Activated CD8-positive, alpha-beta T cell treated with anti-CD3 and anti-CD28 coated beads for 36 hours (primary cell): ENCODE measurements around the gene DCP1B. TPM values are rescaled to one million over a fixed set of nuclear protein-coding genes. Genes with fewer than 3 reads are reported as not detected.

Source experiments
- ATAC-seq: fragments of 200-7000 bp; cut with Tn5 transposase; one replicate; pipeline ENCODE4 v1.10.0; 2021; ENCODE audit warnings: mild to moderate bottlenecking, moderate library complexity
- CTCF ChIA-PET: fragments of 350-600 bp; sonication (Branson Sonifier 250); formaldehyde crosslinking; loops from one replicate; lab custom pipeline; 2021; ENCODE audit warnings: antibody characterized with exemption; lab: Charles Lee
- POLR2A ChIA-PET: fragments of 350-600 bp; sonication (Branson Sonifier 250); formaldehyde crosslinking; loops from one replicate; lab custom pipeline; 2021; ENCODE audit warnings: antibody characterized with exemption; lab: Charles Lee
- DNase-seq: peaks from one replicate; pipeline ENCODE4 v3.0.0-alpha.2; 2020
- H3K27ac Mint-ChIP-seq: one replicate; pipeline ENCODE4 v1.8.0; 2021; ENCODE audit warnings: mild to moderate bottlenecking, mixed read lengths
- H3K27me3 Mint-ChIP-seq: one replicate; pipeline ENCODE4 v1.8.0; 2021; ENCODE audit warnings: mixed read lengths
- H3K36me3 Mint-ChIP-seq: one replicate; pipeline ENCODE4 v1.8.0; 2021; ENCODE audit warnings: low read depth, mixed read lengths
- H3K4me1 Mint-ChIP-seq: one replicate; pipeline ENCODE4 v1.8.0; 2021; ENCODE audit warnings: low read depth, mixed read lengths
- H3K4me3 Mint-ChIP-seq: one replicate; pipeline ENCODE4 v1.8.0; 2021; ENCODE audit warnings: mild to moderate bottlenecking, moderate library complexity, mixed read lengths
- H3K9me3 Mint-ChIP-seq: one replicate; pipeline ENCODE4 v1.8.0; 2021; ENCODE audit warnings: mixed read lengths
- intact Hi-C: fragments of 100-400 bp; cut with micrococcal nuclease; formaldehyde crosslinking; loops from one replicate; pipeline ENCODE4 v1.10.0; 2022
- total RNA-seq, 2 experiments: library from RNA; stranded (reverse); gene quantifications; one replicate each; pipeline ENCODE4 v1.2.3, GENCODE V29; 2021
- TF ChIP-seq, protein P1 (sequence below): fragments of 200-600 bp; IDR thresholded peaks from one replicate; pipeline ENCODE4 v1.8.0; 2022; ENCODE audit warnings: antibody characterized with exemption, mild to moderate bottlenecking

DCP1B gene
- total RNA-seq, 2 experiments from 2014 or later: 14.2 to 15.7 TPM

DNA sequence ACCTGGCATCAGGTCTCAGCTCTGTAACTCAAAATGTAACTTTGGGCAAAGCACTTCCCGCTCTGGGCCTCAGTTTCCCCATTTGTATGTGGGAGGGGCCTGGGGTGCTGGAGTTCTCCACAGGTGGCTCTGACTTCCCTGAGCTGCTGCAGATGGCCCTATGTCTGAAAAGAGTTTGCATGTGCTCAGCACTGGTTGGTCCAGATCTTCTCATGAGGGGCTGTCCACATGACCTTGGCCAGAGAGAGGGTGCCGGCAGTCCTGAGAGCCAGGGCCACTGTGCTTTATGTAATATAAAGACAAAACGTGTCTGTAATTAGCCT is 78.6 kb downstream of the DCP1B start:
- CTCF ChIA-PET: interaction anchor here (1.0 to 2.6 kb wide), 2 partner anchors 9 to 14 kb away, joined by 3 to 11 read pairs; no protein-coding TSS in a partner anchor

DNA sequence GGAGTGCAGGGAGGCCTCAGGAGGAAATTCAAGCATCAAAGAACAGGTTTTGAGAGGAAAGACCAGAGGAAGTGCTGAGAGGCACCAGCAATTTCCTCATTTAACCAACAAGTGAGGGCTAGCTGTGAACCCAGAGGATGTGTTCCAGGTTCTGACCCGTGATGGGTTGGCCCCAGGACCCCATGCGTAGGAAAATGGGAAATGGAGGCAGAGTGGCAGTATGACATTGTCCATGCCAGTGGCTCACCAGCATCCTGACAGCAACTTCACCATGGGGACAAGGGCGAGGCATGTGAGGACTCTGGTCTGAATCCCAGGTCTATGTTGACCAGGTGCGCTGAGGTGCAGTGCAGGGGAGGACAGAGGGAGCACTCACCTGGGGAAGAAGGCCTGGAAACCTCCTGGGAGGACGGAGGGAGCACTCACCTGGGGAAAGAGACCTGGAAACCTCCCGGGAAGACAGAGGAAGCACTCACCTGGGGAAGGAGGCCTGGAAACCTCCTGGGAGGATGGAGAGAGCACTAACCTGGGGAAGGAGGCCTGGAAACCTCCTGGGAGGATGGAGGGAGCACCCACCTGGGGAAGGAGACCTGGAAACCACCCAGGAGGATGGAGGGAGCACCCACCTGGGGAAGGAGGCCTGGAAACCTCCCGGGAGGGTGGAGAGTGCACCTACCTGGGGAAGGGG is 79.1 kb downstream of the DCP1B start:
- H3K27me3 Mint-ChIP-seq: peaks cover 5% of the 10 kb centered on the region
- no peak overlapping the region for H3K4me3 Mint-ChIP-seq
- peaks cover 13% of the 10 kb centered on the region for H3K4me1 Mint-ChIP-seq
- no peak for ATAC-seq
- intact Hi-C loops: no loop called here
- no peaks in the 10 kb centered on the region for H3K9me3 Mint-ChIP-seq
- no peak overlapping the region for H3K27ac Mint-ChIP-seq
- TF ChIP-seq, protein P1, sequence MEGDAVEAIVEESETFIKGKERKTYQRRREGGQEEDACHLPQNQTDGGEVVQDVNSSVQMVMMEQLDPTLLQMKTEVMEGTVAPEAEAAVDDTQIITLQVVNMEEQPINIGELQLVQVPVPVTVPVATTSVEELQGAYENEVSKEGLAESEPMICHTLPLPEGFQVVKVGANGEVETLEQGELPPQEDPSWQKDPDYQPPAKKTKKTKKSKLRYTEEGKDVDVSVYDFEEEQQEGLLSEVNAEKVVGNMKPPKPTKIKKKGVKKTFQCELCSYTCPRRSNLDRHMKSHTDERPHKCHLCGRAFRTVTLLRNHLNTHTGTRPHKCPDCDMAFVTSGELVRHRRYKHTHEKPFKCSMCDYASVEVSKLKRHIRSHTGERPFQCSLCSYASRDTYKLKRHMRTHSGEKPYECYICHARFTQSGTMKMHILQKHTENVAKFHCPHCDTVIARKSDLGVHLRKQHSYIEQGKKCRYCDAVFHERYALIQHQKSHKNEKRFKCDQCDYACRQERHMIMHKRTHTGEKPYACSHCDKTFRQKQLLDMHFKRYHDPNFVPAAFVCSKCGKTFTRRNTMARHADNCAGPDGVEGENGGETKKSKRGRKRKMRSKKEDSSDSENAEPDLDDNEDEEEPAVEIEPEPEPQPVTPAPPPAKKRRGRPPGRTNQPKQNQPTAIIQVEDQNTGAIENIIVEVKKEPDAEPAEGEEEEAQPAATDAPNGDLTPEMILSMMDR: no peak
- CTCF ChIA-PET: interaction anchor here (1.0 to 1.7 kb wide), 2 partner anchors 9 to 15 kb away, joined by 3 to 8 read pairs; no protein-coding TSS in a partner anchor
- POLR2A ChIA-PET: no interaction called here
- no peak for DNase-seq
- no peaks in the 10 kb centered on the region for H3K36me3 Mint-ChIP-seq

More for the DNA sequence above, 78.6 kb downstream of the DCP1B start:
- Mint-ChIP-seq H3K4me3 (no peak overlapping the region), H3K4me1 (peaks cover 15% of the 10 kb centered on the region), H3K27ac (no peak overlapping the region), H3K36me3 (no peaks in the 10 kb centered on the region), H3K27me3 (peaks cover 5% of the 10 kb centered on the region), H3K9me3 (no peaks in the 10 kb centered on the region)
- TF ChIP-seq, protein P1: no peak
- POLR2A ChIA-PET: no interaction called here
- ATAC-seq: no peak
- no peak for DNase-seq
- intact Hi-C loops: no loop called here

DNA sequence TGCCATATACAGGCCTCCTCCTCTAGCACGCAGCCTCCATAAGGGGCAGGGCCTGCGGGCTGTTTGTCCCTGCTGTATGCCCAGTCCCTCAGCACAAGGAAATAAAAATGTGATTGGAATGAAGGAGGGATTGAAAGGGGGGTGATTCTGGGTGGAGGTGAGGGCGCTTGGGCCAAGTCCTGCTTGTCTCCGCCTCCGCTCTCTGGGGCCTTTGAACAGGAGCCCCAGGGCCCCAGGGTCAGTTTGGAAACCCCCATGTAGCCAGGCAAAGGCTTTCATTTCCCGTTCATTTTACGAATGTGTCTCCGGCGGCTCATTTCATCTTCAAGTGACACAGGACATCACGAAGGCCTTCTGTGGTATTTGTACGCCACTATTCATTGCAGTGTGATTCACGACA is 81.3 kb downstream of the DCP1B start:
- Mint-ChIP-seq H3K27me3 (peaks cover 5% of the 10 kb centered on the region), H3K36me3 (no peaks in the 10 kb centered on the region), H3K4me1 (peaks cover 9% of the 10 kb centered on the region), H3K4me3 (no peak overlapping the region), H3K9me3 (no peaks in the 10 kb centered on the region), H3K27ac (no peak overlapping the region)
- TF ChIP-seq, protein P1: no peak
- intact Hi-C loops: no loop called here
- no peak for ATAC-seq
- DNase-seq: no peak
- ChIA-PET CTCF (interaction anchor here (0.7 to 5.8 kb wide), 2 partner anchors 17 to 30 kb away, joined by 3 to 23 read pairs; no protein-coding TSS in a partner anchor), POLR2A (no interaction called here)

DNA sequence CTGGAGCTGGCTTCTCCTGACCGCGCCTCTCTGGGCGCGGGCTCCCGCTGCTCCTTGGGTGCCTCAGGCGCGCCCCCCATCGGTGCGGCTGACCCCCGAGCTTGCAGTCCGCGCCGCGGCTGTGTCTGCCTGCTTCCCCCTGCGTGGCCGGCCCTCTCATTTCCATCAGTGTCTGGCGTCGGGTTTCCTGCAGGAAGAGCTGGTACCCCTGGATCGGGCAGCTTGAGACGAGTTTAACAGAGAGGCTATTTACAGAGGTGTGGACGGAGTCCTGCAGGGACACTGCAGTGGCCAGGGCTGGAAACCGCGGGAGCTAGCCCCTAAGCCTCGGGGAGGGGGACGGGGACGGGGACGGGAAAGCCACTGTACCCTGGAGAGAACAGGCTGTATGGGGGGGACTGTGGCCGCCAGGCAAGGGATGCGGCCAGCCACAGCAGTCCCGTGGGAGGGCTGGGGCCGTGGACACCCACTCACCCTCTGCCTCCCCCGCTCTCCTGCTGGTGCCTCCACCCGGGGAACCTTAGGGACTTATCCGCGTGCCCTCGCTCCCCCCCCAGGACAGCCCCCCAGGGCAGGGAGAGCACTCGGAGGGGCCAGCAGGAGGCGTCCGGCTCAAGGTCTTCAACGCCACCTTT is 82.1 kb downstream of the DCP1B start:
- no peak overlapping the region for H3K4me3 Mint-ChIP-seq
- H3K36me3 Mint-ChIP-seq: no peaks in the 10 kb centered on the region
- ATAC-seq: no peak
- ChIA-PET POLR2A (no interaction called here), CTCF (interaction anchor here (5.8 kb wide), 1 partner anchor 18 kb away, joined by 23 read pairs; no protein-coding TSS in a partner anchor)
- H3K27ac Mint-ChIP-seq: no peak overlapping the region
- no peak for DNase-seq
- TF ChIP-seq, protein P1: no peak
- H3K9me3 Mint-ChIP-seq: no peaks in the 10 kb centered on the region
- H3K27me3 Mint-ChIP-seq: peaks cover 5% of the 10 kb centered on the region
- peaks cover 9% of the 10 kb centered on the region for H3K4me1 Mint-ChIP-seq
- intact Hi-C loops: no loop called here

DNA sequence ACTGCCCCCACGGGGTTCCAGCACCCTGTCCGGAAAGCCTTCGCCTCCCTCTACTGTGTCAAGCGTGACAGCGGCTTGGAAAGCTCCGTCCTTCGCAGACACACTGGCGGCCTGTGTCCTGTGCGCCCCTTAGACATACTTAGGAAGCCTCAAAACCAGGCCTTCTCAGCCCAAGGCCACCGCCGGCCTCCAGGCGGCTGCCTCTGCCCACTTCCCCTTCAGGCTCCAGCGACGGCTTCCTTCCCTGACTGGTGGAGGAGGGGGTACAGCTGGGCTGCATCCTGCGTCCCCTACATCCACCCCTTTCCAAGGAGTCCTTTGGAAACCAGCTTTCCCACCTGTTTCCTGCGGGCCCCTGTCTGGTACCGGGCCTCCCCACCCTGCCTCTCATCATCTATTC is 83.3 kb downstream of the DCP1B start:
- POLR2A ChIA-PET: interaction anchor here (1.1 kb wide), 1 partner anchor 100 kb away, joined by 3 read pairs; no protein-coding TSS in a partner anchor
- Mint-ChIP-seq H3K4me1 (peaks cover 14% of the 10 kb centered on the region), H3K9me3 (no peaks in the 10 kb centered on the region), H3K27me3 (peaks cover 5% of the 10 kb centered on the region), H3K4me3 (no peak overlapping the region), H3K27ac (no peak overlapping the region), H3K36me3 (no peaks in the 10 kb centered on the region)
- CTCF ChIA-PET: interaction anchor here (1.5 to 5.8 kb wide), 2 partner anchors 19 to 268 kb away, joined by 4 to 23 read pairs; no protein-coding TSS in a partner anchor
- ATAC-seq: no peak
- TF ChIP-seq, protein P1: no peak
- DNase-seq: no peak
- intact Hi-C loops: no loop called here
